H7 (cell line): ENCODE measurements around the gene DNAJC5. TPM values are rescaled to one million over a fixed set of nuclear protein-coding genes. Genes with fewer than 3 reads are reported as not detected.
"Not testable (repeated sequence)": the region's sequence is repeated elsewhere in the genome, so short reads cannot be mapped to it uniquely, and the experiment has no call there.

ENCODE experiments used
- DNase-seq: peaks from one replicate; pipeline ENCODE4 v3.0.0; 2012
- H3K27me3 ChIP-seq: 2 replicates; pipeline ENCODE4 v1.6.0; 2011; ENCODE audit warnings: mild to moderate bottlenecking, low read length; ENCODE audit not compliant: control insufficient read depth, insufficient read depth
- H3K36me3 ChIP-seq: replicated peaks from 2 replicates; pipeline ENCODE4 v1.5.1; 2011; ENCODE audit warnings: low read length; ENCODE audit not compliant: control insufficient read depth, insufficient read depth
- H3K4me3 ChIP-seq: 2 replicates; pipeline ENCODE4 v1.5.1; 2011; ENCODE audit warnings: low read depth, mild to moderate bottlenecking, control low read depth, low read length, moderate library complexity; ENCODE audit not compliant: insufficient read depth
- total RNA-seq: library from RNA; depleted of rRNA; stranded (reverse); fragments of >200 nt; shearing (Covaris generic); gene quantifications from 2 replicates; pipeline ENCODE4 v1.2.3, GENCODE V29; 2014; rRNA removed

Gene DNAJC5
- 29.2 and 30.8 TPM in 2 replicates for total RNA-seq

GRCh38 chr20:63894358-63895201 is at the start of gene DNAJC5:
DNAJC5 (plus strand) TSS chr20:63895126; CDS start chr20:63928346, 33,220 bp downstream.
- H3K27me3 ChIP-seq: no peaks in the 10 kb centered on the region
- peak within 1 kb of the TSS; percentile 66 for H3K4me3 ChIP-seq
- peaks cover 2% of the 10 kb centered on the region for H3K36me3 ChIP-seq
- peak; percentile 100 for DNase-seq

DNA sequence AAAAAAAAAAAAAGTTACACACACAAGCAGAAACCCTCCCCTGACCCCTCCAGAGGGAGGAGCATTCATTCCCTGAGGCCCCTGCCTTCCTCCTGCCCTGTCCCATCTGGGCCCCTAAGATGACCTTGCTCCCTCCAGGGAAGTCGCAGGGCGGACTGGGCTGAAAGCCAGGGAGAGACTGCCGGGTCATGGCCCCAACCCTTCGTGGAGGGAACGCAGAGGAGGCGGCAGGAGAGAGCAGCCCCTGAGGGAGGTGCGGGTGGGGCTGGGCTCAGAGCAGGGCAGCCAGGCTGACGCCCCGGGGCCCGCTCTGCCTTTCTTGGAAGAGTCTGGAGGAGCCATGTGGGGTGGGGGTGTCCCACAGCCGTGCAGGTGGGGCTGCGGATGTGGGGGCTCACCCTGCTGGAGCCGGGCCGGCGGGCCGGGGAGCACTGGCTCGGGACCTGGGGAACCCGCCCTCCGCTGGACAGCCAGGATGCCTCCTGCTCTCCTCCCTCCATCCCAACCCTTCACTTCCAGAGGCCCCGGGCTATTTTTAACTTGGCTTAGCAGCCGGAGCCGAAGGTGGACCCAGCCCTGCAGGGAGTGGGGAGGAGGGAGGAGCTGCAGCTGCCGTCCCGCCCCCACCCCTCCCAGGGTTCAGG is 48.7 kb upstream of the DNAJC5 start:
- Histone ChIP-seq H3K4me3 (peak overlapping the region; percentile 45), H3K27me3 (no peaks in the 10 kb centered on the region), H3K36me3 (no peaks in the 10 kb centered on the region)
- DNase-seq: peak; percentile 94

- H3K27me3 ChIP-seq: no peaks in the 10 kb centered on the region
- H3K4me3 ChIP-seq: no peak overlapping the region
- no peaks in the 10 kb centered on the region for H3K36me3 ChIP-seq
- DNase-seq: no peak
Measured at GRCh38 chr20:63846888-63847236, 48.1 kb upstream of the DNAJC5 start.

GRCh38 chr20:63847237-63848002 is 47.5 kb upstream of the DNAJC5 start:
- DNase-seq: peak; percentile 95
- no peaks in the 10 kb centered on the region for H3K36me3 ChIP-seq
- H3K27me3 ChIP-seq: no peaks in the 10 kb centered on the region
- H3K4me3 ChIP-seq: 0 out of 2 replicates have a peak overlapping the region, but pooled peaks have one; percentile 2

GRCh38 chr20:63848003-63848911 is 46.7 kb upstream of the DNAJC5 start:
- no peak for DNase-seq
- no peak overlapping the region for H3K4me3 ChIP-seq
- no peaks in the 10 kb centered on the region for H3K36me3 ChIP-seq
- H3K27me3 ChIP-seq: no peaks in the 10 kb centered on the region

DNA sequence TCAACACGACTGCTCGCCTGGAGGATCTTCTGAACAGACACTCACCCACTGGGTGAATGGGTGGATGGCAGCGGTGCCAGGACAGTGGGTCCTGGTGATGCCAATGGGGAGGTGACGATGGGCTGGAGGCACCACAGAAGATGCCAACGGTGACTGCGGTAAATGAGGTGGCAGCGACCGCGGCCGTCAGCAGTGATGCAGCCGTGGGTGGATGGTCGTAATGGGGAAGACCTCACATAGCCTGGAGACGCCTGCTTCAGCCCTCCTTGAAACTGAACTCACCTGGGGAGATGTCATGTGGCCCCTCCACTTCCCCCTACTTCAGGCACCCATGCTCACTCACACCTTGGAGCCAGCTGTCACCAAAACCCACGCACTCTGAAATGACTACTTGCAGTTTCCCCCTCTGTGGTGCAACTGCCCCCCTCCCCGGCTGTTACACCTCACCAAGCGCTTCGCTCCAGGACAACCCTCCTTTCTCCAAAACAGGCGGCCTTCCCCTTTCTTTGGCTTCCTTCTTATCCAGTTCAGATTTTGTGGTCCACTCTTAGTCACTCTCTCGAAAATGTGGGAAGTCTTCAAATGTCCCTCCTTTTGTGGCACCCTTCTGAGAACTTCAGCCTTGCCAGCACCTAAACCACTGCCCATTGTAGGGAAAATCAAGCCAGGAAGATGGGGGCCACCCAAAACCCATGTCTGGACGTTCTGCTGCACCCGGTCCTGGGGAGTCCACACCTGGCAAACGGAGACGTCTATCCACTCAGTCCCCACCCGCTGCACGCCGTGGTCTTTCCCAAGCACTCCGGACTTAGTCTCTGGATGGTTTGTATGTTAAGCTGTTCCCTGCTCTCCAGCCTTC is 44.0 kb upstream of the DNAJC5 start:
- H3K4me3 ChIP-seq: no peak overlapping the region
- DNase-seq: no peak
- no peaks in the 10 kb centered on the region for H3K36me3 ChIP-seq
- peaks cover 2% of the 10 kb centered on the region; the same call in 1 of the 2 replicates for H3K27me3 ChIP-seq

DNA sequence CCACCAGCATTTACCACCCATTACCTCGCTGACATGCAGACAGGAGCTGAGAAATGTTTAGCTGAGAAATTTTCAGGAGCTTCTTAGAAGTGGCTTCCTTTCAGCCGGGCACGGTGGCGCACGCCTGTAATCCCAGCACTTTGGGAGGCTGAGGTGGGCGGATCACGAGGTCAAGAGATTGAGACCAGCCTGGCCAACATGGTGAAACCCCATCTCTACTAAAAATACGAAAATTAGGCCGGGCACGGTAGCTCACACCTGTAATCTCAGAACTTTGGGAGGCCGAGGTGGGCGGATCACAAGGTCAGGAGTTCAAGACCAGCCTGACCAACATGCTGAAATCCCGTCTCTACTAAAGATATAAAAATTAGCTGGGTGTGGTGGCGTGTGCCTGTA is 43.4 kb upstream of the DNAJC5 start:
- not testable (repeated sequence) for H3K27me3 ChIP-seq, H3K36me3 ChIP-seq, DNase-seq, H3K4me3 ChIP-seq

DNA sequence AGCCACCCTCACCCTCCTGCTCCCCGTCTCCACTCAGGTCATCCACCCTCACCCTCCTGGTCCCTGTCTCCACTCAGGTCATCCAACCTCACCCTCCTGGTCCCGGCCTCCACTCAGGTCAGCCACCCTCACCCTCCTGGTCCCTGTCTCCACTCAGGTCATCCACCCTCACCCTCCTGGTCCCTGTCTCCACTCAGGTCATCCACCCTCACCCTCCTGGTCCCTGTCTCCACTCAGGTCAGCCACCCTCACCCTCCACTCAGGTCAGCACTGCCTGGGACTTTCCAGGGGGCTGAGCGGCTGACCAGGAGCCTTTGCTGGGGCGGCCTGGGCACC is 41.2 kb upstream of the DNAJC5 start:
- not testable (repeated sequence) for H3K4me3 ChIP-seq, DNase-seq, H3K36me3 ChIP-seq, H3K27me3 ChIP-seq

DNA sequence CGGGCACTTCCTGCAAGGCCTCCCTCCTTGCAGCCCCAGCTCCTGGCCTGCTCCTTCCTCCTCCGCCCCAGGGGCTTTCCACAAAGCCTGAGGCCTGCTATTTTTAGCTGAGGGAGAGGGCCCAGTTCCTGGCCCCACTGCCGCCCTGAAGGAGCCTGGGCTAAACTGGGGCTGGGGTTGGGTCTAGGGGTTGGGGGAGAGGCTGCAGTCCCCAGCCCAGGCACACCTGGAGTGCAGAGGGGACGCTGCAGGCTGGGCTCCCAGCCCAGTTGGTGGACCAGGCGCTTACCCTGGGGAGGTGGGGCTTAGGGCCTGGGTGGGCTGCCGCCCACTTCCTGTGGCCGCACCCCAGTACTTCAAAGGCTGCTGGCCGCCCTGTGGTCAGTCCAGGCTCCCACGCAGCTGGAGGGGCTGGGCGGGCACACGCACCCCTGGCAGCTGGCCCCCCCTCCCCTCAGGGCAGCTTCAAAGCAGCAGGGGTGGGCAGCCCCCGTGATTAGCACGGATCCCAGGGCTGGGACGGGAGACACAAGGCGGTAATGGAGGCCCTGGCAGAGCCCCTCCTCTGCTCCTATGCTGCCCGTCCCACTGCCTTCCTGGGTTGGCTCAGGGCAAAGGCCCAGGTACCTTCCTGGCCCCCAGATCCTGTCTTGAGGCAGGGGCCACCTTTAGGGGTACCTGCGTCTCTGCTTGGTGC is 40.7 kb upstream of the DNAJC5 start:
- DNase-seq: peak; percentile 89
- H3K4me3 ChIP-seq: no peak overlapping the region; the same call in 1 of the 2 replicates
- no peaks in the 10 kb centered on the region for H3K36me3 ChIP-seq
- H3K27me3 ChIP-seq: peaks cover 2% of the 10 kb centered on the region; the same call in 1 of the 2 replicates

- peak; percentile 84 for DNase-seq
- Histone ChIP-seq H3K27me3 (peaks cover 2% of the 10 kb centered on the region; the same call in 1 of the 2 replicates), H3K4me3 (peak overlapping the region; percentile 35), H3K36me3 (no peaks in the 10 kb centered on the region)
Measured at GRCh38 chr20:63854766-63855362, 40.1 kb upstream of the DNAJC5 start.

- Histone ChIP-seq H3K4me3 (peak overlapping the region; percentile 35), H3K27me3 (peaks cover 2% of the 10 kb centered on the region; the same call in 1 of the 2 replicates), H3K36me3 (no peaks in the 10 kb centered on the region)
- DNase-seq: peak; percentile 89
Measured at GRCh38 chr20:63855363-63856097, 39.4 kb upstream of the DNAJC5 start.

DNA sequence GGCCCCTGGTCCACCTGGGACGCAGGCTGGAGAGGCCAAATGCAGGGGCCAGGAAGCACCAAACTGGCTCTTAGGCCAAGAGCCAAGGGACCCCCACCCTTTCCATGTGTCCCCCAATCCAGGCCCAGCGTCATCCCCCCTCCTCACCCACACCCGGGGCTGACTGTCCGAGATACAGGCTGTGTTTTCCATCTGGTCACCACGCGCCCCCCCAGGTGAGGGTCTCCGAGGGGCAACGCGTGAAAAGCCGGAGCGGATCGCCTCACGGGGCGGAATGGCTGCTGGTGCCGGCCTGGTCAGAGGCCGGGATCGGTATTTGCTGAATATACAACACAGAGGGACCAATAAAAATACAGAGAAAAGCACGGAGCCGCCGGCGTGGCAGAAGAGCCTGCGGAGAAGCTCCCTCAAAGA is 38.8 kb upstream of the DNAJC5 start:
- DNase-seq: peak; percentile 90
- Histone ChIP-seq H3K36me3 (peaks cover under 1% of the 10 kb centered on the region), H3K4me3 (peak overlapping the region; percentile 12; the same call in 1 of the 2 replicates), H3K27me3 (peaks cover 2% of the 10 kb centered on the region; the same call in 1 of the 2 replicates)
